HG02588 (cell line): ENCODE data around the gene BLOC1S3.

ENCODE experiments used
- ATAC-seq: cut with Tn5 transposase; IDR thresholded peaks from one replicate; pipeline ENCODE4 v1.9.1; 2021; ENCODE audit warnings: mild to moderate bottlenecking, moderate library complexity; ENCODE audit not compliant: unreplicated experiment

Gene BLOC1S3

DNA sequence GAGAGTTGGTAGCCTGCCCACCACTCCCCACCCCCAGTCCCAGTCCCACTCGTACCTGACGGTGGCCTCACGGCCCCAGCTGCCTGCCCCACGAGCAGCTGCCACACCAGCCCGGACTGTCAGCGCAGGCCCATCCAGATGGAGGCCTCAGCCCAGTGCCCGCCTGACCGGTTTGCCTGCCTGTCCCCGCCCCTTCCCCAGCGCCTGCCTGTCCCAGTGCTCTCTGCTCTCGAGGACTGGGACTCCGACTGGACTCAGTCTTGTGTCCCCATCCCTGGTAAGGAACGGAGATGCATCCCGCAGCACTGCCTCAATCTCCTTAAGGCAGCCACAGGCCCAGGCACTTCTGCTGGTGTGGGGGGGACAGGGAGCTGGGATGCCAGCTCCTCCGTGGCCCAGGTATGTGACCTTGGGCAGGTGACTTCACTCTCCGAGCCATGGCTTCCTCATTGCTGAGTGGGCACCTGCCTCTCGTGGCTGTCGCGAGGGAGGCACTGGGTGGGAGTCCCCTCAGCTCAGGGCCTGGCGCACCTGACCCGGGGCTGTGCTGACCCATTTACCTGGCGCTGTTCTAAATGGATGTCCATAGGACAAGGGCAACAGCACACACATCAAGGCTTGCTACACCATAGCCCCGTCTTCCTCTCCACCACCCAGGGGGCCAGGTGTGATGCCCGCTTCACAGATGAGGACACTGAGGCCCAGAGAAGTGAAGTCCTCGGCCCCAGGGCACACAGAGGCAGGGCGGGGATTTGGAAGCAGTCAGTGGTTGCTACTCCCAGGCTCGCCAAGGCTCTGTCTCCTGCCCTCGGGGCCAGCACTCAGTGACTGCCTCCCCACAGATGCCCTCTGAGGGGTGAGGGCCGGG, 17.5 kb upstream of the BLOC1S3 start, which contains the start of gene NKPD1:
Gene NKPD1 (minus strand): TSS at position 113 of the 868 bp plus-strand sequence. CDS start 832 bp downstream, outside the sequence.
- no peak for ATAC-seq

DNA sequence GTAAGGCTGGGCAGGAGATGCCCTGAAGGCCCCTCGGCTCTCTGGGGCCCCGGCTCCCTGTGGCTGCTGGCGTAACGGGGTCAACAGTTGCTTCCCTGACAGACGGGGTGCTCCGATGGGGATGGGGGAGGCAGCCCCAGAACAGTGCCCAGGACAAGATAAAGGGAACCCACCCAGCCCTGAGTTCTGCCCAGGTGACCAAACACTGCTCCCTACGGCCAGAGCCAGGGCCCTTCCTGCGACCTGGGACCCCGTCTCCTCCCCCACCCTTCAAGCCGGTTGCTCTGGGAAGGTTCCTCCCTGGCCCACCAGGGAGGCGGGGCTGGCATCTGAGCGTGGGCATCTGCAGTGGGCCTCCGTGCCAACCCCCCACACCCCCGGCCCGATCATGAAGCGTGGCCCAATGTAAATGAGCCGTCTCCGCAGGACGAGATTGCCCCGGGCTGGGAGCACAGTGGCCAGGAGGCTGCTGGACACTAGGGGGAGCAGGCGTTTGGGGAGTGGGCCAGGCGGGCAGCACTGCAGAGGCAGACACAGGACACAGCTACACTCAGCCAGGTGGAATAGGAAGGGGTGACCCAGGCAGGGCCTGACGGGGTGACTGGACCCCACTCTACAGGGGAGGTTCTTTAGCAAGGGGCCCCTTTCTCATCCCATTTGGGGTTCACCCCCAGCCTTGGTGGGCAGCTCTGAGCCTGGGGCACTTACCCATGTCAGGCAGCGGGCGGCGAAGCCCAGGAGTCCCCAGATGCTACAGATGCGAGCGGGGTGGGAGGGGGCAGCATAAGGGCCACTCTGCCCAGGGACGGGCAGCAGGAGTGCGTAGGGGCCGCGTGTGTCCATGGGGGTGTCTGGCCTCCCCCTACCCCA, 16.6 kb upstream of the BLOC1S3 start:
- ATAC-seq: no peak

GRCh38 chr19:45162608-45163143, 15.9 kb upstream of the BLOC1S3 start:
- ATAC-seq: no peak

DNA sequence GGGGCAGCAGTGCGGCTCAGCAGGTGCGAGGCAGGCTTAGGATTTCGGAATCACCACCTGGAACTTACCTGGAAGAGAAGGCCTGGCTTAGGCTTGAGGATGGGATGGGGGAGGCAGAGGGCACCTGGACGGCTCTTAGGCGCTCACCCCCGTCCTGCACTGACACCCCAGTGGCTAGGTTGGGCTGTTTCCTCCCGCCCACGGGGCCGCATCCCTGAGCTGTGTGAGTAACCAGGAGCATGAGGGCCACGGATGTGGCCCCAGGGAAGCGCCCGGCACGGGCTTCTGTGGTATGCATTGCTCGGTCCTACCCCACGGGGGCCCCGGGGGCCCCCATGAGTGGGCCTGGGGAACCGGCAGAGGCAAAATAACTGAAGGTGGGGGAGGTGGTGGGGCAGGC, 15.4 kb upstream of the BLOC1S3 start:
- no peak for ATAC-seq

DNA sequence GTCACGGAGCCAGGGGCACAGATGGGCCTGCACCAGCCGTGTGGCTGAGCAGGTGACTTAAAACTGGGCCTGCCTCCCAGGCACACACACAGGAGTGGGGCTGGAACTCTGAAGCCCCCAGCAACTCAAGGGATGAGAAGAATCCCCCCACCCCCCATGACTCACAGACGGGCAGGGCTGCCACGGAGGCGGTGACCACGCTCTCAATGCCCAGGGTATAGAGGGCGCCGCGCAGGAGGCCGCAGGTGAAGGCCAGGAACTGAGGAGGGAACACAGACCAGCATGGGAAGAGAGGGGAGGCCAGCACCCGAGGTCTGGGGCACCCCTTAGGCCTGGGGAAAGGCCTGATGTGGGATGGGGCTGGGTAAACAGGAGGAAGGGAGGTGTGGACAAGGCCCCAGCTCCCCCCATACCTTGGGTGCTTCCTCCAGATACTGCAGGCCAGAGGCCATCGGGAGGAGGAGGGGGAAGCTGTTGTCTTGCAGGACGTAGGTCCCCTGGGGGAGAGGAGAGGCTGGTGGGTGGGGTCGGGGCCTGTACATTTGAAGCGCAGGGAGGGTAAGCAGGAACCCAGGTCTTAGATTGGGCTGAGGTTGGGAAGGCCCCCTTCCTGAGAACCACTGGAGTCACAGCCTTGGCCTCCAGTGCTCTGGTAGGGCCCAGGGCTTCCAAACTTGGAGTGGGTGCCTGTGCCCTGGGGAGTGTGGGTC, 14.7 kb upstream of the BLOC1S3 start:
- no peak for ATAC-seq

DNA sequence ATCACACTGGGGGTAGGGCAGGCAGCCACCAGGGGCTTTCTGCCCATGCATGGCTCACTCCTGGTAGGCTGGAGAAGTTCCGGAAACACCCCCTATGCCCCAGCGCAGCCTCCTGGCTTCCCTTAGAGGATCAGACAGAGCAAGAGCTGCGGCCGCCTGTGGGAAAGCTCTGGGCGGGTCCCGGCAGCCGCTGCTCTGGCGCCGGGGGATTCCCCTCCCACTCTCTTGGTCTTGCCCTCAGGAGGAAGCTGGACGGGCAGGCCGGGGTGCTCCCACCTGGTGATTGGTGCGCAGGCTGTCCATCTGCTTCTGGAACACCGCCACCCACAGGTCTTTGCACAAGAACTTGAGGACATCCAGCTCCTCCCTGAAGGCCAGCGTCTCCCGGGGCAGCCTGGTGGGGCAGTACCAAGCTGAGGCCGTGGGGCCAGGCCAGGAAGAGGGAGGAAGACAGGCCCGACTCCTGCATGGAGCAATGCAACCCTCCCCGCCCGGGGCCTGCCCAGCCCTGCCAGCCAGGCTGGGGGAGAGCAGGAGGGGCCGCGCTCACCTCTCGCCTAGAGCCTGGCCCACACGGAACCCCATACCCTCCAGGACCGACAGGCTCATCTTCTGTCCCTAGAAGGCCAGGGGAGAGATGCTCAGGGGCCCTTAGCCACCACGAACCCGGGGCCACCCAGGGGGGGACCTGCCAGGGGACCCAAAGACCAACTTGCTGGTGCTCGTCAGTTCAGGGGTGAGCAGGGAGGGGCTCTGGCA, 13.8 kb upstream of the BLOC1S3 start:
- peak; percentile 72 for ATAC-seq

DNA sequence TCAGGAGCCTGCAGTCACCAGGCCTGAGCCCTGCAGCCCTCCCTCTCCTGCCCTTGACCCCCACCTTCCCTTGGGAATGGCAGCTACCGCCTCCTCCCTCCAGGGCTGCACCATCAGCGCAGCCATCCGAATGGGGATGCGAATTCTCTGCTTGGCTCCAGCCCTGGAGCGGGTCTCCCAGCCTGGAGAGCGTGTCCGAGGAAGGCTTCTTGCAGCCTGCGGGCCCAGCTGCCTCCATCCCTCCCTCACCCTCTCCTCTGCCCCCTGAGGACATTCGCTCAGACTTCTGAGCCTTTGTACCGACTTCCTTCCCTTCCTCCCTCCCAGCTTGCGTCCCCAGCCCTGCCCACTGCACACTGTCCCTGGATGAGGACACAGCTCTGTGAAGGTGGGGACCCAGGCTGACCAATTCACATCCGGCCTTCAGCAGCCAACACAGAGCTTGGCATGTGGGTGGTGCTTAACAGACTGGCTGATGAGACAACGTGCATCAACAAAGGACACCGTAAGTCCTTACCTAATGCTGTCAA, 11.8 kb upstream of the BLOC1S3 start:
- ATAC-seq: no peak

DNA sequence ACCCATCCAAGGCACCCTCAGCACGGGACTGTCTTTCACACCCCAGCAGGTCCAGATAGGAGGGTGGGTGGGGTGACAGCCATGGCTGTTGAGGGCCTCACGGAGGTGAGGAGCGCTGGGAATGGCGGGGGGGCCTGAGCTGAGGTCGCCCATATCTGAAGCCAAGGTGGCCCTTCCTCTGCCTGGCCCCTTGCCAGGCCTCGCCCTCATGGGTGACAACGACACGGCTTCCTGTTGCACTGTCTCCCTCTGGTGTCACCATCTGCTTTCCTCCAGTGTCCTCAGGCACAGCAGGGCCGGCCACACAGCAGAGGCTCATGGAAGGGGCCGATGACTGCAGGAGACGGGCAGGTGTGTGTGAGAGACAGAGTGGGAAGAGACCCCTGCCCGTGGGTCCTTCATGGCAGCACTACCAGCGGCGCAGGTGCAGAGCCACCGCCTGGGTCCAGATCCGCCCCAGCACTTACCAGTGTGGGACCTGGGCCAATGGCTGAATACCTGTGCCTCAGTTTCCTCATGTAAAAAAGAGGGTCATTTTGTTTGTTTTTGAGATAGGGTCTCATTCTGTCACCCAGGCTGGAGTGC, 9.7 kb upstream of the BLOC1S3 start:
- no peak for ATAC-seq

GRCh38 chr19:45169602-45170001, 9.0 kb upstream of the BLOC1S3 start:
- no peak for ATAC-seq

- ATAC-seq: no peak
Measured at GRCh38 chr19:45170146-45171106, 8.2 kb upstream of the BLOC1S3 start.

DNA sequence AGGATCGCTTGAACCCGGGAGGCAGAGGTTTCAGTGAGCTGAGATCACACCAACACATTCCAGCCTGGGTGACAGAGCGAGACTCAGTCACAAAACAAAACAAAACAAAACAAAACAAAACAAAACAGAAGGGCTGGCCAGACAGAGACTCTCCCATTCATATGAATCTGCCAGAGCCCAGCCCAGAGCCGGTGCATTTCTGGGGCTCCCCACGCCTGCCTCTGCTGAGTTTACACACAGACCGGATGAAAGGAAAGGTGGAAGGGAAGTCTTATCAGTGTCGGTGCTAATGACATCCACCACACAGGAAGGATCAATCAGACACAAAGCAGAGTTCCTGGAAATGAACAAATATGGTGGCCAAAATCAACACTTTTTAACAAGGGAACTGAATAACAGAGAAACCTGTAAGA, 7.4 kb upstream of the BLOC1S3 start:
- ATAC-seq: no peak

DNA sequence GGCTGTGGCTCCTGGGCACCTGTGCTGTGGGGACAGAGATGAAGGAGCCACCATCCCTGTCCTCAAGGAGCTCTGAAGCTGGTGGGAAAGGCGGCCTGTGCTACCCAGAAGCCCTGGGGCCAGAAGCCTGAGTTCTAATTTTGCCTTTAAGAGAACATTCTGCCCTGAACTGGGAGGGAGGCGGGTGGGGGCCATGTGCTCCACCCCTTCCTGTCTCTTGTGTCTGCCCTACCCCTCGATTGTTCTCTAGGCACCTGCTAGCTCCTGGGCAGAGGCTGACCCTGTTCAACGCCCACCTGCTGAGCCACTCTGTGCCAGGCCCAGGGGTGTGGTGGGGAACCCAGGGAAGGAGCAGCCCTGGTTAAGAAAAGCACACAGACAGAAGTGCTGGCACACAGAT, 6.4 kb upstream of the BLOC1S3 start:
- ATAC-seq: no peak

DNA sequence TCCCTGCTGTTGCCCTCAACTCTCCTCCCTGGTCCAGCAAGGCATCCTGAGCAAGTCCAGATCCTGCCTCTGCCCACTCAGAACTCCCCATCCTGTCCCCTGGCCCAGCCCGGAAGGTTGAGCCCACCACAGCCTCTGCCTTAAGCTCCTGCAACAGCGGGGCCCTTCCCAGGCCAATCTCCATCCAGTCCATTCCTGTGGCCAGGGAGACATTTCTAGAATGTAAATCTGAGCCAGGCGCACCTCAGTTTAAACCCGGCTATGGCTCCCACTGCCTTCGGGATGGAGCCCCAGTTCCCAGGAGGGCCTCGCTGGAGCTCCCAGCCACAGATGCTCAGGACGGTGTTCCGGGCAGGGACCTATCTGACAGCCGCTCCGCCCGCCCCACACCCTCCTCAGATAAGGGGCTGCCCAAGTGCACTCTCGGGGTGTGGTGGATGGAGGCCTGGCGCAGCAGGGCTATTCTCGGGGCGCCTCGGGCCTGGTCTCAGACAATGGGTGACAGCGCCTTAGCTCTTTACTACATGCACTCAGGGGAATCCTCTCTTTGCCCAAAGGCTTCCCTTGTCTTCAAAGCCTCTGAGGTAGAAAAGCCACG, 5.9 kb upstream of the BLOC1S3 start:
- no peak for ATAC-seq

DNA sequence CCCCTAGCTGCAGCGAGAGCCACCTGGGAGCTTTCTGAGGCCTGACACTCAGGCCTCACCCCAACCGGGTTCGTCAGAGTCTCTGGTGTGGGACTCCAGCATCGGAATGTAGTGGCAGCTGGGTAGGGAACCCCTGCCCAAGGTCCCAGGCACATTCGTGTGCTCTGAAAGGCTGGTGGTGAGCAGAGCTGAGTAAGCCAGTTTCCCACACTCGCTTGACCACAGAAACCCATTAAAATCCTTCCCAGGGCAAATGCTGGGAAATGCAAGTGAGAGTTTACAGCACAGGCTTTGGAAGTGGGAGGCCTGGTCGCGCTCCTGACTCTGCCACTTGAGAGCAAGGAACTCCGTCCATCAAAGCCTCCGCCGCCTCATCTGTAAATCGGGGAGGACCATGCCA, 4.8 kb upstream of the BLOC1S3 start:
- no peak for ATAC-seq

DNA sequence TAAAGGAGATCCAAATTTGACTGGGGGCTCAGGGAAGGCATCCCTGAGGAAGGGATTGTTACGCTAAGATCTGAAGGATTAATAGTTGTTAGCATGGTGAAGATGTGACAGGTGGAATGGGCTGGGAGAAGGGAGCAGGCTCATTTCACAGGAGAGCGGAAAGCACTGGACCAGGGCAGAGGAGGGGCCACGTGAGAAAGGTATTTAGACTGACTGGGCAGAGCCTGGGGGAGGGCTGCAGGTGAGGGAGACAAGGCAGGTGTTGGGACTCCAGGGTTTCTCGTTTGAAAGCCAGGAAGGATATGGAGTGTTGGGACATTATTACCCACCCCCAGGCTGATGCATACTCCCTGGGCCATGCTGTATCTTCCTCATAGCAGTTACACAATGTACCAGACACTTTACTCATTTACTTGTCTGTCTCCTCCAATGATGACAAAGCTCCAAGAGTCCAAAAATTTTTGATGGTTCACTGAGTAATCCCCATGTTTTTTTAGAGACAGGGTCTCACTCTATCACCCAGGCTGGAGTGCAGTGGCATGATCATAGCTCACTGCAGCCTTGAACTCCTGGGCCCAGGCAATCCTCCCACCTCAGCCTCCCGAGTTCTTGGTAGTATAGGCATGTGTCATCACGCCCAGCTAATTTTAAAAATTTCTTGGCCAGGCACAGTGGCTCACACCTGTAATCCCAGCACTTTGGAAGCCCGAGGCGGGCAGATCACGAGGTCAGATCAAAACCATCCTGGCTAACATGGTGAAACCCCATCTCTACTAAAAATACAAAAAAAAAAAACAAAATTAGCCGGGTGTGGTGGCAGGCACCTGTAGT, 2.9 kb upstream of the BLOC1S3 start:
- ATAC-seq: no peak

- ATAC-seq: peak; percentile 6
Measured at GRCh38 chr19:45177817-45178261, 745 bp upstream of the BLOC1S3 start, which contains the start of gene TRAPPC6A. Gene TRAPPC6A (minus strand): TSS chr19:45178237. CDS start chr19:45178218, 19 bp downstream.
